Activated CD8-positive, alpha-beta T cell treated with anti-CD3 and anti-CD28 coated beads, Interleukin-2, amount 10 ng/mL, durations not matched to agents 7 days and 5 days (primary cell): ENCODE results near the gene ENG. TPM values are rescaled to one million over a fixed set of nuclear protein-coding genes. Genes with fewer than 3 reads are reported as not detected.

ENCODE experiments used
- ATAC-seq: fragments of 150-1000 bp; cut with Tn5 transposase; one replicate; pipeline ENCODE4 v1.10.0; 2021; ENCODE audit warnings: moderate library complexity
- CTCF ChIA-PET: fragments of 350-600 bp; sonication (Branson Sonifier 250); formaldehyde crosslinking; loops from one replicate; lab custom pipeline; 2021; ENCODE audit warnings: antibody characterized with exemption; lab: Charles Lee
- POLR2A ChIA-PET: fragments of 350-600 bp; sonication (Branson Sonifier 250); formaldehyde crosslinking; loops from one replicate; lab custom pipeline; 2021; ENCODE audit warnings: antibody characterized with exemption; lab: Charles Lee
- DNase-seq: peaks from one replicate; pipeline ENCODE4 v3.0.0-alpha.2; 2020
- H3K27ac Mint-ChIP-seq: one replicate; pipeline ENCODE4 v1.8.0; 2021; ENCODE audit warnings: mild to moderate bottlenecking, mixed read lengths
- H3K27me3 Mint-ChIP-seq: one replicate; pipeline ENCODE4 v1.8.0; 2021; ENCODE audit warnings: low read depth, mixed read lengths
- H3K36me3 Mint-ChIP-seq: one replicate; pipeline ENCODE4 v1.8.0; 2021; ENCODE audit warnings: low read depth, mixed read lengths
- H3K4me1 Mint-ChIP-seq: one replicate; pipeline ENCODE4 v1.8.0; 2021; ENCODE audit warnings: low read depth, mixed read lengths
- H3K4me3 Mint-ChIP-seq: one replicate; pipeline ENCODE4 v1.8.0; 2021; ENCODE audit warnings: mild to moderate bottlenecking, mixed read lengths
- H3K9me3 Mint-ChIP-seq: one replicate; pipeline ENCODE4 v1.8.0; 2022; ENCODE audit warnings: mixed read lengths; ENCODE audit not compliant: insufficient read depth
- total RNA-seq, 2 experiments: library from RNA; stranded (reverse); gene quantifications; one replicate each; pipeline ENCODE4 v1.2.3, GENCODE V29; 2021

ENG gene
- total RNA-seq, 2 experiments from 2014 or later = 22.9 to 24.3 TPM

GRCh38 chr9:127794001-127794791 lies 60.3 kb downstream of the ENG start:
- DNase-seq = no peak
- Mint-ChIP-seq H3K27ac (no peak overlapping the region), H3K4me1 (peaks cover 54% of the 10 kb centered on the region), H3K27me3 (no peaks in the 10 kb centered on the region), H3K4me3 (no peak overlapping the region), H3K36me3 (peaks cover 36% of the 10 kb centered on the region), H3K9me3 (no peaks in the 10 kb centered on the region)
- ChIA-PET POLR2A (no interaction called here), CTCF (interaction anchor here (1.5 to 3.3 kb wide), 4 partner anchors 9 to 127 kb away, joined by 5 to 20 read pairs (median 8); partner anchors contain the start of gene CDK9)
- ATAC-seq = no peak

DNA sequence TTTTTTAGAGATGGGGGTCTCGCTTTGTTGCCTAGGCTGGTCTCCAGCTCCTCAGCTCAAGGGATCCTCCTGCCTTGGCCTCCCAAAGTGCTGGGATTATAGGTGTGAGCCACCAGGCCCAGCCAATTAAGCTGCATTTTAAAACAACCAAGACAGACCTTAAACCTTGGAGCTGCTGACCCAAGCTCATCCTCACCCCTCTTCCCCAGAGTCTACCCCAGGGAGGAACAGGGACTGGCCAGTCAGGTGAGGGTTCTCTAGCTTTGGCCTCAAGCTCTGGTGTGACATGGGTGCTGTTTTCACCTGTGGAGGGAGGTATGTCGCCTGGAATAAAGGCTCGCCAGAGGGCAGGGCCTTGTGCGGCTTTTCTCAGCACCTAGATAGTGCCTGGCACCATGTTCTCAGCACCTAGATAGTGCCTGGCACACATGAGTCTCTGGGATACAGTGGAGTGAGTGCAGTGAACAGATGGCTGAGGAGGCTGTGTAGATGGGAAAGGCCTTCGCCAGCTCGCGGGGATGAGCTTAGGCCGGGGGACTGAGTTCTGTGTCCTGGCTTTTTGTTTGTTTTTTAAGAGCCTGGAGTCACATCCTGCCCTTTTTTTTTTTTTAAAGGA lies 61.3 kb downstream of the ENG start:
- H3K27me3 Mint-ChIP-seq = no peaks in the 10 kb centered on the region
- no peaks in the 10 kb centered on the region for H3K9me3 Mint-ChIP-seq
- H3K4me3 Mint-ChIP-seq = no peak overlapping the region
- peaks cover 57% of the 10 kb centered on the region for H3K4me1 Mint-ChIP-seq
- peak overlapping the region; percentile 16 for H3K27ac Mint-ChIP-seq
- ATAC-seq = no peak
- H3K36me3 Mint-ChIP-seq = peaks cover 45% of the 10 kb centered on the region
- POLR2A ChIA-PET = interaction anchor here (0.8 to 1.3 kb wide), 4 partner anchors 8 to 111 kb away, joined by 3 to 4 read pairs (median 3); no protein-coding TSS in a partner anchor
- CTCF ChIA-PET = interaction anchor here (1.0 to 3.2 kb wide), 4 partner anchors 9 to 128 kb away, joined by 3 to 20 read pairs (median 6); no protein-coding TSS in a partner anchor
- no peak for DNase-seq

GRCh38 chr9:127792417-127793031 lies 61.9 kb downstream of the ENG start:
- Mint-ChIP-seq H3K9me3 (no peaks in the 10 kb centered on the region), H3K4me1 (peaks cover 58% of the 10 kb centered on the region), H3K4me3 (no peak overlapping the region), H3K27me3 (no peaks in the 10 kb centered on the region), H3K36me3 (peaks cover 51% of the 10 kb centered on the region), H3K27ac (no peak overlapping the region)
- ChIA-PET CTCF (interaction anchor here (1.0 to 3.2 kb wide), 5 partner anchors 8 to 129 kb away, joined by 3 to 20 read pairs (median 6); no protein-coding TSS in a partner anchor), POLR2A (interaction anchor here (0.7 to 1.3 kb wide), 5 partner anchors 8 to 111 kb away, joined by 3 to 4 read pairs (median 3); partner anchors contain the start of gene FPGS)
- ATAC-seq (no peak), DNase-seq (no peak)

GRCh38 chr9:127791085-127791484 lies 63.4 kb downstream of the ENG start:
- no peaks in the 10 kb centered on the region for H3K9me3 Mint-ChIP-seq
- no peak overlapping the region for H3K4me3 Mint-ChIP-seq
- ATAC-seq (no peak), DNase-seq (no peak)
- CTCF ChIA-PET = interaction anchor here (1.1 kb wide), 1 partner anchor 127 kb away, joined by 3 read pairs; no protein-coding TSS in a partner anchor
- peaks cover 62% of the 10 kb centered on the region for H3K36me3 Mint-ChIP-seq
- peaks cover 54% of the 10 kb centered on the region for H3K4me1 Mint-ChIP-seq
- no peak overlapping the region for H3K27ac Mint-ChIP-seq
- H3K27me3 Mint-ChIP-seq = no peaks in the 10 kb centered on the region
- POLR2A ChIA-PET = no interaction called here

GRCh38 chr9:127790094-127790855 lies 64.2 kb downstream of the ENG start:
- Mint-ChIP-seq H3K4me3 (no peak overlapping the region), H3K27me3 (no peaks in the 10 kb centered on the region), H3K36me3 (peaks cover 62% of the 10 kb centered on the region), H3K4me1 (peaks cover 50% of the 10 kb centered on the region), H3K9me3 (no peaks in the 10 kb centered on the region), H3K27ac (no peak overlapping the region)
- no peak for ATAC-seq
- no peak for DNase-seq
- POLR2A ChIA-PET = interaction anchor here (0.6 kb wide), 1 partner anchor 33 kb away, joined by 3 read pairs; no protein-coding TSS in a partner anchor
- CTCF ChIA-PET = interaction anchor here (1.1 kb wide), 2 partner anchors 126 to 128 kb away, joined by 3 read pairs; partner anchors contain the start of gene ST6GALNAC4

GRCh38 chr9:127789179-127789578 lies 65.3 kb downstream of the ENG start:
- DNase-seq = no peak
- no peaks in the 10 kb centered on the region for H3K27me3 Mint-ChIP-seq
- ChIA-PET CTCF (interaction anchor here (0.9 to 4.6 kb wide), 3 partner anchors 81 to 131 kb away, joined by 3 to 26 read pairs (median 4); partner anchors contain the start of gene ST6GALNAC4), POLR2A (interaction anchor here (1.1 kb wide), 1 partner anchor 130 kb away, joined by 3 read pairs; no protein-coding TSS in a partner anchor)
- H3K4me3 Mint-ChIP-seq = no peak overlapping the region
- no peak overlapping the region for H3K27ac Mint-ChIP-seq
- H3K36me3 Mint-ChIP-seq = peaks cover 60% of the 10 kb centered on the region
- peaks cover 52% of the 10 kb centered on the region for H3K4me1 Mint-ChIP-seq
- no peak for ATAC-seq
- H3K9me3 Mint-ChIP-seq = no peaks in the 10 kb centered on the region

DNA sequence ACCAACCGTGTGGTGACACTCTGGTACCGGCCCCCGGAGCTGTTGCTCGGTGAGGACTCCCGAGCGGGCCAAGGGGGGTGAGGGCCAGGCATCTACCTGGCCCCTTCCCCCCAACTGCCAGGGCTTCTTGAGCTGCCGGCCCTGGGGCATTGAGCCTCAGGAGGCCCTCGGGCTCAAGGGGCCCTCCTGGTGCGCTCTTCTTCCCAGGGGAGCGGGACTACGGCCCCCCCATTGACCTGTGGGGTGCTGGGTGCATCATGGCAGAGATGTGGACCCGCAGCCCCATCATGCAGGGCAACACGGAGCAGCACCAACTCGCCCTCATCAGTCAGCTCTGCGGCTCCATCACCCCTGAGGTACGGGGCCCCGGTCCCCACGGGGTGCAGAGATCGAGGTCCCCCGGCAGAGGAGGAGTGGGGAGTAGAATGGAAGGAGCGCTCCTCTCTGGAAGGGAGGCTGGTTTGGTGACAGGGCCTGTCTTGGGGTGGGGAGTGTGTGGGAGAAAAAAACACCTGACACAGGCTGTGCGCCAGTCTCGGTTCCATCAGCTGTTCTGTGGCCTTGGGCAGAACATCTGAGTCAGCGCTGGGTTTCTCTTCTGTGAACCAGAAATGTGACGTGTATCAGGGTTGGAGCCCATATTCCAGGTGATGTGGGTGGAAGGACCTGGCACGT lies 66.0 kb downstream of the ENG start:
- ChIA-PET CTCF (interaction anchor here (0.9 to 6.4 kb wide), 5 partner anchors 53 to 132 kb away, joined by 4 to 59 read pairs (median 26); partner anchors contain the start of gene TOR2A), POLR2A (interaction anchor here (0.7 to 1.3 kb wide), 4 partner anchors 9 to 130 kb away, joined by 3 to 9 read pairs (median 3); no protein-coding TSS in a partner anchor)
- peaks cover 58% of the 10 kb centered on the region for H3K36me3 Mint-ChIP-seq
- H3K27ac Mint-ChIP-seq = peak overlapping the region; percentile 39
- H3K9me3 Mint-ChIP-seq = no peaks in the 10 kb centered on the region
- ATAC-seq = no peak
- DNase-seq = no peak
- H3K27me3 Mint-ChIP-seq = no peaks in the 10 kb centered on the region
- H3K4me1 Mint-ChIP-seq = peaks cover 59% of the 10 kb centered on the region
- H3K4me3 Mint-ChIP-seq = peak overlapping the region; percentile 98

DNA sequence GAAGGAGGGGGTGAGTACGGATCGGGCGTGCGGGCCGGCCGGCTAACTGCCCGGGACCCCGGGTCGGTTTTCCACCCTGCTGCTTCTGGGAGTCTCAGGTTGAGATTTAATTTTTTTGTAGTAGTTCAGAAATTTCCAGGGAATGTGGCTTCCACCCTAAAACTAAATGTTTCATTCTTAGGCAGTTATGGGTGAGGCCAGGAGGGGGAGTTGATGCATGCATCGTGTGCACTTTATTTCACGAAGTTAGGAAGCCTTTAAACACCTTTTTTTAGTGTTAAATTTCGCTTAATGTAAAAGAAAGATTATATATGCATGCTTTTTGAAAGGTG lies 67.7 kb downstream of the ENG start:
- POLR2A ChIA-PET = interaction anchor here (1.0 to 2.5 kb wide), 5 partner anchors 11 to 195 kb away, joined by 3 to 9 read pairs (median 3); partner anchors contain the start of gene TOR2A
- CTCF ChIA-PET = interaction anchor here (0.7 to 6.4 kb wide), 10 partner anchors 9 to 134 kb away, joined by 3 to 59 read pairs (median 5); partner anchors contain the start of genes FPGS and TOR2A
- H3K9me3 Mint-ChIP-seq = no peaks in the 10 kb centered on the region
- ATAC-seq (no peak), DNase-seq (no peak)
- peaks cover 65% of the 10 kb centered on the region for H3K4me1 Mint-ChIP-seq
- no peaks in the 10 kb centered on the region for H3K27me3 Mint-ChIP-seq
- peak overlapping the region; percentile 98 for H3K4me3 Mint-ChIP-seq
- H3K36me3 Mint-ChIP-seq = peaks cover 52% of the 10 kb centered on the region
- H3K27ac Mint-ChIP-seq = peak overlapping the region; percentile 90

- peak within 1 kb of the TSS; percentile 98 for H3K4me3 Mint-ChIP-seq
- peaks cover 51% of the 10 kb centered on the region for H3K36me3 Mint-ChIP-seq
- ChIA-PET POLR2A (interaction anchor here (0.6 to 2.8 kb wide), 15 partner anchors 10 to 196 kb away, joined by 3 to 27 read pairs (median 4); partner anchors contain the start of genes ST6GALNAC4 and TOR2A), CTCF (interaction anchor here (0.8 to 6.4 kb wide), 15 partner anchors 10 to 134 kb away, joined by 3 to 102 read pairs (median 8); partner anchors contain the start of genes FPGS and TOR2A)
- peak; percentile 54 for ATAC-seq
- peak; percentile 94 for DNase-seq
- no peaks in the 10 kb centered on the region for H3K9me3 Mint-ChIP-seq
- peak within 1 kb of the TSS; percentile 95 for H3K27ac Mint-ChIP-seq
- H3K27me3 Mint-ChIP-seq = no peaks in the 10 kb centered on the region
- peaks cover 71% of the 10 kb centered on the region for H3K4me1 Mint-ChIP-seq
These were observed 68.3 kb downstream of the ENG start, which contains the start of gene CDK9 for GRCh38 chr9:127785933-127786772. Gene CDK9 (plus strand): TSS chr9:127786034. CDS start chr9:127786149, 115 bp downstream.
